K562 (cell line): ENCODE data around the gene CYB5RL. TPM values are rescaled to one million over a fixed set of nuclear protein-coding genes. Genes with fewer than 3 reads are reported as not detected.
"Not testable (repeated sequence)": the region's sequence is repeated elsewhere in the genome, so short reads cannot be mapped to it uniquely, and the experiment has no call there.

Source experiments
- ATAC-seq: fragments of 200-7000 bp; cut with Tn5 transposase; 3 replicates; pipeline ENCODE4 v1.9.1; 2020; ENCODE audit warnings: moderate library complexity
- BruUV-seq: library from RNA; stranded (reverse); fragments of 400-500 nt; replicated peaks from 2 replicates; lab custom pipeline; 2021; lab: Mats Ljungman, UMichigan
- CTCF ChIA-PET: fragments of 300-600 bp; formaldehyde crosslinking; extraction: SDS; loops from one replicate; lab custom pipeline; 2021; ENCODE audit warnings: low intra/inter-chr PET ratio; lab: Yijun Ruan, JAX
- POLR2A ChIA-PET: fragments of 300-600, 350-650 bp; sonication (Branson Sonifier 250); formaldehyde crosslinking; extraction: SDS; loops from one replicate; lab custom pipeline; 2021; ENCODE audit warnings: antibody characterized with exemption, inconsistent platforms; lab: Yijun Ruan, JAX
- DNase-seq, 4 experiments: peaks; one replicate each; pipeline versions ENCODE4 v3.0.0 to v3.0.0-alpha.2; 2011 to 2018; ENCODE audit warnings: low spot score in 3 of 4, mixed read lengths in 3 of 4; ENCODE audit errors: extremely low read depth in 1 of 4
- FAIRE-seq: peaks from 2 replicates; lab custom pipeline; 2011; peaks lifted over from hg19 to GRCh38; lab: Jason Lieb, UNC
- H2AFZ ChIP-seq: 2 replicates; pipeline ENCODE4 v1.6.0; 2011; ENCODE audit warnings: low read depth, low read length, control low read depth, inconsistent platforms
- H3K27ac ChIP-seq: fragments of 200-600 bp; 3 replicates; pipeline ENCODE4 v1.8.0; 2011; ENCODE audit warnings: low read depth, mild to moderate bottlenecking, control low read depth, inconsistent platforms, low read length, moderate library complexity, mixed read lengths; ENCODE audit errors: extremely low read depth
- H3K27me3 ChIP-seq, 2 experiments: fragments of 300-600 bp in 1 of 2; 2 replicates in 1 of 2; 3 replicates in 1 of 2; pipeline versions ENCODE4 v1.6.0 to v1.8.0; 2011; ENCODE audit warnings: inconsistent platforms in 2 of 2, low read length in 2 of 2, mild to moderate bottlenecking in 1 of 2, mixed read lengths in 1 of 2, moderate library complexity in 1 of 2; ENCODE audit not compliant: control insufficient read depth in 2 of 2, insufficient read depth in 2 of 2
- H3K36me3 ChIP-seq: fragments of 300-600 bp; 3 replicates; pipeline ENCODE4 v1.8.0; 2011; ENCODE audit warnings: mild to moderate bottlenecking, low read length, inconsistent platforms; ENCODE audit not compliant: control insufficient read depth, insufficient read depth
- H3K4me1 ChIP-seq, 2 experiments: fragments of 200-600 bp in 1 of 2; replicated peaks in 1 of 2; 2 replicates in 1 of 2; 3 replicates in 1 of 2; pipeline versions ENCODE4 v1.5.1 to v1.8.0; 2011; ENCODE audit warnings: inconsistent platforms in 2 of 2, low read length in 2 of 2, mild to moderate bottlenecking in 1 of 2, mixed read lengths in 1 of 2, moderate library complexity in 1 of 2; ENCODE audit not compliant: control insufficient read depth in 2 of 2, insufficient read depth in 2 of 2
- H3K4me2 ChIP-seq: 2 replicates; pipeline ENCODE4 v1.6.1; 2011; ENCODE audit warnings: low read length, control low read depth, inconsistent platforms, mixed read lengths; ENCODE audit not compliant: insufficient read depth
- H3K4me3 ChIP-seq: fragments of 200-600 bp; sonication (generic), shearing (Covaris generic); 2 replicates; pipeline ENCODE4 v1.5.1; 2016; ENCODE audit warnings: control low read depth, inconsistent platforms
- H3K79me2 ChIP-seq: fragments of 200-600 bp; 3 replicates; pipeline ENCODE4 v1.8.0; 2011; ENCODE audit warnings: low read length, inconsistent platforms; ENCODE audit not compliant: control insufficient read depth, insufficient read depth
- H3K9ac ChIP-seq, 2 experiments: 2 replicates each; pipeline versions ENCODE4 v1.6.0 to v1.6.1; 2011; ENCODE audit warnings: low read depth in 2 of 2, low read length in 2 of 2, control low read depth in 1 of 2, inconsistent platforms in 1 of 2, mild to moderate bottlenecking in 1 of 2, mixed read lengths in 1 of 2; ENCODE audit not compliant: insufficient read depth in 1 of 2
- H3K9me1 ChIP-seq: one replicate; pipeline ENCODE4 v1.6.0; 2011; ENCODE audit warnings: inconsistent platforms, mild to moderate bottlenecking, low read length, moderate library complexity; ENCODE audit not compliant: control insufficient read depth, insufficient read depth
- H3K9me3 ChIP-seq: replicated peaks from 2 replicates; pipeline ENCODE4 v1.5.1; 2011; ENCODE audit warnings: low read depth, low read length, inconsistent platforms; ENCODE audit not compliant: control insufficient read depth, insufficient read depth
- H4K20me1 ChIP-seq: replicated peaks from 2 replicates; pipeline ENCODE4 v1.6.1; 2011; ENCODE audit warnings: low read length, inconsistent platforms, mixed read lengths; ENCODE audit not compliant: control insufficient read depth, insufficient read depth
- CEBPG ChIP-seq, 3 experiments: fragments of 200-800 bp in 1 of 3; sonication (Bioruptor generic) in 1 of 3; sonication (generic) in 1 of 3; formaldehyde crosslinking in 1 of 3; IDR thresholded peaks in 2 of 3; conservative IDR thresholded peaks in 1 of 3; 2 replicates each; pipeline versions ENCODE4 v1.6.1 to v1.8.0; 2016 to 2022; ENCODE audit warnings: missing compliant biosample characterization in 2 of 3, missing genetic modification characterization in 2 of 3, mild to moderate bottlenecking in 1 of 3, missing genetic modification reagents in 1 of 3
- CREBBP ChIP-seq: IDR thresholded peaks from one replicate; pipeline ENCODE4 v1.6.1; 2012; ENCODE audit warnings: low read depth, mild to moderate bottlenecking, control low read depth, inconsistent platforms, low read length
- ETV5 ChIP-seq: sonication (generic); formaldehyde crosslinking; IDR thresholded peaks from 2 replicates; pipeline ENCODE4 v1.4.0; 2020; ENCODE audit warnings: low read depth, mild to moderate bottlenecking, missing genetic modification reagents
- FOXA1 ChIP-seq: fragments of 450-650 bp; IDR thresholded peaks from 2 replicates; pipeline ENCODE4 v1.6.1; 2016; ENCODE audit warnings: mild to moderate bottlenecking, borderline replicate concordance
- GATAD2A ChIP-seq: fragments of 450-650 bp; IDR thresholded peaks from 2 replicates; pipeline ENCODE4 v1.6.1; 2017
- HMG20B ChIP-seq: fragments of 250-450 bp; sonication (Bioruptor Pico); IDR thresholded peaks from 2 replicates; pipeline ENCODE4 v1.5.0; 2021; ENCODE audit warnings: mild to moderate bottlenecking
- NCOA1 ChIP-seq: fragments of 450-650 bp; IDR thresholded peaks from 2 replicates; pipeline ENCODE4 v1.6.1; 2016; ENCODE audit warnings: low read depth
- SPI1 ChIP-seq: IDR thresholded peaks from 2 replicates; pipeline ENCODE4 v1.6.1; 2011; ENCODE audit warnings: low read depth, low read length, control low read depth, borderline replicate concordance
- THAP12 ChIP-seq: fragments of 250-450 bp; sonication (Bioruptor Pico); IDR thresholded peaks from 2 replicates; pipeline ENCODE4 v1.9.0; 2021; ENCODE audit warnings: mild to moderate bottlenecking, inconsistent platforms
- ZFX ChIP-seq: sonication (generic); formaldehyde crosslinking; IDR thresholded peaks from 2 replicates; pipeline ENCODE4 v1.8.0; 2022; ENCODE audit warnings: mild to moderate bottlenecking, missing genetic modification reagents, moderate library complexity
- ZNF274 ChIP-seq: IDR thresholded peaks from 2 replicates; pipeline ENCODE4 v1.6.1; 2011; ENCODE audit warnings: low read depth, mild to moderate bottlenecking, low read length, moderate library complexity, borderline replicate concordance
- ZNF695 ChIP-seq: fragments of 450-650 bp; formaldehyde crosslinking; IDR thresholded peaks from 2 replicates; pipeline ENCODE4 v1.4.0; 2020; ENCODE audit warnings: mild to moderate bottlenecking, moderate library complexity
- WGBS: fragments of 100-300 bp; shearing (Covaris generic); methylation state at CpG from one replicate; pipeline ENCODE4 v1.1.6; 2016; ENCODE audit warnings: low coverage, mixed read lengths; ENCODE audit not compliant: insufficient coverage; ENCODE audit errors: missing lambda C conversion rate; 5-methylcytosine and 5-hydroxymethylcytosine counted together
- in situ Hi-C: fragments of 300-500 bp; cut with MboI; formaldehyde crosslinking; loops from 4 replicates; pipeline ENCODE4 v1.15.0; 2018; ENCODE audit warnings: inconsistent platforms, mixed read lengths
- intact Hi-C: fragments of 100-400 bp; cut with micrococcal nuclease; formaldehyde crosslinking; loops from 2 replicates; pipeline ENCODE4 v1.14.2; 2022
- polyA plus RNA-seq, 8 experiments: library from polyadenylated mRNA; depleted of rRNA in 4 of 8; stranded (reverse) in 5 of 8; unstranded in 3 of 8; fragments of >200 nt; fragmentation: Nextera tagmentation in 2 of 8; fragmentation: Illumina TruSeq in 1 of 8; extraction: Ambion mirVana in 2 of 8; extraction: Trizol in 1 of 8; gene quantifications; 2 replicates each; pipeline versions ENCODE4 v1.2.1 to v1.2.3, GENCODE V29; 2011 to 2014; ENCODE audit warnings: inconsistent platforms in 1 of 8, missing spikeins in 1 of 8
- total RNA-seq, 7 experiments: library from RNA; depleted of rRNA in 6 of 7; stranded (reverse); fragments of >200 nt in 6 of 7; fragmentation: Illumina TruSeq in 2 of 7; extraction: Trizol in 2 of 7; gene quantifications; 2 replicates each; pipeline versions ENCODE4 v1.2.1 to v1.2.3, GENCODE V29; 2011 to 2021; ENCODE audit warnings: low replicate concordance in 1 of 7
- TF ChIP-seq, protein P1 (sequence below): fragments of 250-450 bp; sonication (Bioruptor Pico); IDR thresholded peaks from 2 replicates; pipeline ENCODE4 v1.8.0; 2021; ENCODE audit warnings: moderate library complexity, mild to moderate bottlenecking, inconsistent platforms

CYB5RL gene
- total and polyA plus RNA-seq, 9 of the 15 experiments (the other 6 are each of a cell fraction or from before 2014, with no cell fraction given): 7.9 to 18.0 (median 11.2) TPM

GRCh38 chr1:54166357-54166756 is 33.5 kb downstream of the CYB5RL start:
- DNase-seq, CTCF ChIA-PET, H3K27me3 ChIP-seq, H3K4me3 ChIP-seq, H3K9me3 ChIP-seq, H3K4me2 ChIP-seq, H3K9me1 ChIP-seq, BruUV-seq, in situ Hi-C loops, FAIRE-seq, H3K36me3 ChIP-seq, ATAC-seq, H4K20me1 ChIP-seq, H3K79me2 ChIP-seq: not testable (repeated sequence)
- Histone ChIP-seq H3K4me1 (peaks cover 12 to 20% of the 10 kb centered on the region in 2 experiments; a peak in 4 of 5 replicates), H2AFZ (peak overlapping the region; percentile 43)
- POLR2A ChIA-PET: interaction anchor here (0.6 kb wide), 2 partner anchors 13 to 583 kb away, joined by 3 to 4 read pairs; partner anchors contain the start of gene CDCP2
- WGBS: 36% methylated on average over 8 of the region's 8 CpGs
- intact Hi-C loops: loop anchor here (5.0 kb wide), 1 partner anchor 44 kb away; no protein-coding TSS in a partner anchor
- TF ChIP-seq ZFX (CRISPR knock-in tag) (0 out of 2 replicates have a peak, but pooled peaks have one; percentile 17), SPI1 (peak; percentile 83)
- TF ChIP-seq, all 486 proteins: peak for 2; not testable (repeated sequence) for 484
- H3K27ac ChIP-seq, H3K9ac ChIP-seq: not testable (repeated sequence)

GRCh38 chr1:54165146-54165545 is 34.7 kb downstream of the CYB5RL start:
- Histone ChIP-seq H3K9me1 (no peaks in the 10 kb centered on the region), H3K4me2 (no peak overlapping the region), H3K36me3 (no peaks in the 10 kb centered on the region), H3K27me3 (no peaks in the 10 kb centered on the region), H3K9ac (no peak overlapping the region), H4K20me1 (no peaks in the 10 kb centered on the region), H3K9me3 (no peaks in the 10 kb centered on the region), H3K4me3 (no peak overlapping the region), H3K79me2 (no peaks in the 10 kb centered on the region), H3K4me1 (peaks cover 14 to 20% of the 10 kb centered on the region in 2 experiments; a peak in 4 of 5 replicates), H3K27ac (no peak overlapping the region), H2AFZ (no peak overlapping the region)
- in situ Hi-C loops: no loop called here
- no peak for DNase-seq
- POLR2A ChIA-PET: interaction anchor here (0.6 to 0.8 kb wide), 3 partner anchors 16 to 100 kb away, joined by 3 to 4 read pairs (median 3); no protein-coding TSS in a partner anchor
- CTCF ChIA-PET: no interaction called here
- no TSS peak for BruUV-seq
- intact Hi-C loops: loop anchor here (5.0 kb wide), 1 partner anchor 43 kb away; no protein-coding TSS in a partner anchor
- no peak for FAIRE-seq
- 84% methylated on average over 15 of the region's 15 CpGs for WGBS
- ATAC-seq: 0 out of 3 replicates have a peak, but pooled peaks have one; percentile 6
- TF ChIP-seq HMG20B (CRISPR knock-in tag) (no peak), GATAD2A (no peak), ZNF274 (no peak), NCOA1 (no peak), ETV5 (no peak), CEBPG (CRISPR knock-in tag; IDR thresholded peaks at IDR 0.05) (peak; percentile 56; the same call in 1 of the 2 replicates), CEBPG (tag; conservative IDR thresholded peaks at IDR 0.05 in 1 of 2, IDR thresholded peaks at IDR 0.05 in 1 of 2) (no peak), ZNF695 (CRISPR knock-in tag) (no peak), FOXA1 (no peak), THAP12 (CRISPR knock-in tag) (no peak), CREBBP (no peak)
- TF ChIP-seq, protein P1, sequence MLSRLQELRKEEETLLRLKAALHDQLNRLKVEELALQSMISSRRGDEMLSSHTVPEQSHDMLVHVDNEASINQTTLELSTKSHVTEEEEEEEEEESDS: no peak
